Liver (tissue), 2 donors: ENCODE results near the gene LAMC3.

Source experiments
- CTCF ChIP-seq: fragments of 150-350 bp; IDR thresholded peaks from 2 replicates; pipeline ENCODE4 v1.5.1; 2017; ENCODE audit warnings: improper control_type of control experiment, low read depth, low read length; ENCODE audit not compliant: missing input control
- FOXA1 ChIP-seq: IDR thresholded peaks from 2 replicates; pipeline ENCODE4 v1.6.1; 2016; ENCODE audit warnings: antibody characterized with exemption
- donor health status: healthy.

GRCh38 chr9:130991778-130992681 is 16.9 kb upstream of the LAMC3 start:
- TF ChIP-seq FOXA1, result no peak
- no peak for TF ChIP-seq CTCF
